DND-41 (cell line): ENCODE measurements around the gene WNK2.

Experiments
- ATAC-seq: fragments of 200-7000 bp; cut with Tn5 transposase; 3 replicates; pipeline ENCODE4 v1.9.1; 2021; ENCODE audit warnings: low read depth; ENCODE audit not compliant: insufficient read depth
- DNase-seq: peaks from one replicate; pipeline ENCODE4 v3.0.0-alpha.2; 2020
- H2AFZ ChIP-seq: 2 replicates; pipeline ENCODE4 v1.6.0; 2012; ENCODE audit warnings: low read depth, low read length
- H3K27ac ChIP-seq: 2 replicates; pipeline ENCODE4 v1.5.1; 2012; ENCODE audit warnings: low read length, inconsistent platforms
- H3K27me3 ChIP-seq: fragments of 200-600 bp; sonication (generic); 2 replicates; pipeline ENCODE4 v1.6.0; 2012; ENCODE audit warnings: low read length, mild to moderate bottlenecking, inconsistent platforms; ENCODE audit not compliant: insufficient read depth, poor library complexity
- H3K36me3 ChIP-seq: 2 replicates; pipeline ENCODE4 v1.5.1; 2012; ENCODE audit warnings: low read length, inconsistent platforms; ENCODE audit not compliant: insufficient read depth
- H3K4me1 ChIP-seq: 2 replicates; pipeline ENCODE4 v1.5.1; 2012; ENCODE audit warnings: mild to moderate bottlenecking, low read length; ENCODE audit not compliant: insufficient read depth
- H3K4me2 ChIP-seq: 2 replicates; pipeline ENCODE4 v1.6.0; 2012; ENCODE audit warnings: mild to moderate bottlenecking, moderate library complexity, low read length, inconsistent platforms; ENCODE audit not compliant: insufficient read depth
- H3K4me3 ChIP-seq, 2 experiments: fragments of 200-600 bp in 1 of 2; shearing (Covaris generic) in 1 of 2; 2 replicates each; pipeline ENCODE4 v1.5.1; 2012 to 2016; ENCODE audit warnings: inconsistent platforms in 2 of 2, low read length in 2 of 2, mild to moderate bottlenecking in 2 of 2, low read depth in 1 of 2, moderate library complexity in 1 of 2
- H3K79me2 ChIP-seq: 2 replicates; pipeline ENCODE4 v1.6.0; 2012; ENCODE audit warnings: low read length, inconsistent platforms; ENCODE audit not compliant: insufficient read depth
- H3K9ac ChIP-seq: 2 replicates; pipeline ENCODE4 v1.6.0; 2012; ENCODE audit warnings: low read depth, mild to moderate bottlenecking, inconsistent platforms, low read length, moderate library complexity
- H3K9me3 ChIP-seq: 2 replicates; pipeline ENCODE4 v1.5.1; 2012; ENCODE audit warnings: low read length, moderate library complexity, mild to moderate bottlenecking, inconsistent platforms; ENCODE audit not compliant: insufficient read depth, severe bottlenecking
- H4K20me1 ChIP-seq: 2 replicates; pipeline ENCODE4 v1.6.0; 2012; ENCODE audit warnings: low read length; ENCODE audit not compliant: insufficient read depth
- EZH2 ChIP-seq: IDR thresholded peaks from 3 replicates; pipeline ENCODE4 v1.6.1; 2012; ENCODE audit warnings: borderline replicate concordance, low read depth, mild to moderate bottlenecking, moderate library complexity, low read length, inconsistent platforms; ENCODE audit not compliant: severe bottlenecking
- TF ChIP-seq, protein P1 (sequence below): IDR thresholded peaks from 2 replicates; pipeline ENCODE4 v1.5.1; 2012; ENCODE audit warnings: borderline replicate concordance, low read length, moderate library complexity, mild to moderate bottlenecking; ENCODE audit not compliant: poor library complexity, severe bottlenecking; ENCODE audit errors: extremely low read depth

The WNK2 gene

GRCh38 chr9:93205896-93206575, 22.1 kb downstream of the WNK2 start:
- no peak overlapping the region for H3K4me2 ChIP-seq

GRCh38 chr9:93206576-93207155, 22.7 kb downstream of the WNK2 start:
- H3K4me3 ChIP-seq, result no peak overlapping the region
- ATAC-seq (no peak), DNase-seq (no peak)
- H3K27ac ChIP-seq, result no peak overlapping the region
- no peaks in the 10 kb centered on the region for H3K9me3 ChIP-seq
- H3K9ac ChIP-seq, result no peak overlapping the region
- no peaks in the 10 kb centered on the region for H3K79me2 ChIP-seq
- H2AFZ ChIP-seq, result no peak overlapping the region
- no peaks in the 10 kb centered on the region for H4K20me1 ChIP-seq
- H3K4me1 ChIP-seq, result no peaks in the 10 kb centered on the region
- no peak overlapping the region for H3K4me2 ChIP-seq
- no peaks in the 10 kb centered on the region for H3K36me3 ChIP-seq
- no peak for TF ChIP-seq EZH2
- TF ChIP-seq, protein P1, sequence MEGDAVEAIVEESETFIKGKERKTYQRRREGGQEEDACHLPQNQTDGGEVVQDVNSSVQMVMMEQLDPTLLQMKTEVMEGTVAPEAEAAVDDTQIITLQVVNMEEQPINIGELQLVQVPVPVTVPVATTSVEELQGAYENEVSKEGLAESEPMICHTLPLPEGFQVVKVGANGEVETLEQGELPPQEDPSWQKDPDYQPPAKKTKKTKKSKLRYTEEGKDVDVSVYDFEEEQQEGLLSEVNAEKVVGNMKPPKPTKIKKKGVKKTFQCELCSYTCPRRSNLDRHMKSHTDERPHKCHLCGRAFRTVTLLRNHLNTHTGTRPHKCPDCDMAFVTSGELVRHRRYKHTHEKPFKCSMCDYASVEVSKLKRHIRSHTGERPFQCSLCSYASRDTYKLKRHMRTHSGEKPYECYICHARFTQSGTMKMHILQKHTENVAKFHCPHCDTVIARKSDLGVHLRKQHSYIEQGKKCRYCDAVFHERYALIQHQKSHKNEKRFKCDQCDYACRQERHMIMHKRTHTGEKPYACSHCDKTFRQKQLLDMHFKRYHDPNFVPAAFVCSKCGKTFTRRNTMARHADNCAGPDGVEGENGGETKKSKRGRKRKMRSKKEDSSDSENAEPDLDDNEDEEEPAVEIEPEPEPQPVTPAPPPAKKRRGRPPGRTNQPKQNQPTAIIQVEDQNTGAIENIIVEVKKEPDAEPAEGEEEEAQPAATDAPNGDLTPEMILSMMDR, result no peak
- no peaks in the 10 kb centered on the region for H3K27me3 ChIP-seq

More at GRCh38 chr9:93205896-93206575, 22.1 kb downstream of the WNK2 start:
- H2AFZ ChIP-seq, result no peak overlapping the region
- ATAC-seq (no peak), DNase-seq (no peak)
- no peaks in the 10 kb centered on the region for H4K20me1 ChIP-seq
- no peaks in the 10 kb centered on the region for H3K4me1 ChIP-seq
- H3K79me2 ChIP-seq, result no peaks in the 10 kb centered on the region
- no peak overlapping the region for H3K9ac ChIP-seq
- TF ChIP-seq, protein P1, result no peak
- no peak for TF ChIP-seq EZH2
- no peaks in the 10 kb centered on the region for H3K9me3 ChIP-seq
- no peak overlapping the region for H3K27ac ChIP-seq
- H3K27me3 ChIP-seq, result no peaks in the 10 kb centered on the region
- no peak overlapping the region for H3K4me3 ChIP-seq
- no peaks in the 10 kb centered on the region for H3K36me3 ChIP-seq

GRCh38 chr9:93207326-93207814, 23.4 kb downstream of the WNK2 start:
- H3K4me2 ChIP-seq, result no peak overlapping the region
- no peak for TF ChIP-seq EZH2
- TF ChIP-seq, protein P1, result no peak
- H3K27ac ChIP-seq, result no peak overlapping the region
- DNase-seq (no peak), ATAC-seq (no peak)
- H4K20me1 ChIP-seq, result no peaks in the 10 kb centered on the region
- no peaks in the 10 kb centered on the region for H3K27me3 ChIP-seq
- H2AFZ ChIP-seq, result no peak overlapping the region
- no peaks in the 10 kb centered on the region for H3K79me2 ChIP-seq
- H3K9ac ChIP-seq, result no peak overlapping the region
- no peaks in the 10 kb centered on the region for H3K36me3 ChIP-seq
- H3K4me1 ChIP-seq, result no peaks in the 10 kb centered on the region
- H3K9me3 ChIP-seq, result no peaks in the 10 kb centered on the region
- no peak overlapping the region for H3K4me3 ChIP-seq
